Keratinocyte (primary cell): ENCODE data around the gene DUSP10. TPM values are rescaled to one million over a fixed set of nuclear protein-coding genes. Genes with fewer than 3 reads are reported as not detected.

Source experiments
- DNase-seq: peaks from one replicate; pipeline ENCODE4 v3.0.0-alpha.2; 2011; ENCODE audit warnings: low read depth, missing footprints, low spot score
- FAIRE-seq: peaks from 2 replicates; lab custom pipeline; 2011; peaks lifted over from hg19 to GRCh38; lab: Jason Lieb, UNC
- H2AFZ ChIP-seq: 2 replicates; pipeline ENCODE4 v1.6.0; 2012; ENCODE audit warnings: low read length, control low read depth, inconsistent platforms; ENCODE audit not compliant: control insufficient read depth
- H3K27ac ChIP-seq: 2 replicates; pipeline ENCODE4 v1.5.1; 2011; ENCODE audit warnings: low read length; ENCODE audit not compliant: control insufficient read depth, insufficient read depth
- H3K27me3 ChIP-seq: 3 replicates; pipeline ENCODE4 v1.6.0; 2011; ENCODE audit warnings: low read length; ENCODE audit not compliant: control insufficient read depth, insufficient read depth; ENCODE audit errors: extremely low read depth
- H3K36me3 ChIP-seq, 2 experiments: 2 replicates in 1 of 2; 3 replicates in 1 of 2; pipeline ENCODE4 v1.5.1; 2011; ENCODE audit warnings: low read length in 2 of 2, mild to moderate bottlenecking in 1 of 2; ENCODE audit not compliant: control insufficient read depth in 2 of 2, insufficient read depth in 2 of 2; ENCODE audit errors: extremely low read depth in 1 of 2
- H3K4me1 ChIP-seq: 3 replicates; pipeline ENCODE4 v1.5.1; 2011; ENCODE audit warnings: low read length; ENCODE audit not compliant: control insufficient read depth, insufficient read depth; ENCODE audit errors: extremely low read depth
- H3K4me2 ChIP-seq: 3 replicates; pipeline ENCODE4 v1.6.0; 2011; ENCODE audit warnings: low read depth, low read length; ENCODE audit not compliant: control insufficient read depth, insufficient read depth; ENCODE audit errors: extremely low read depth
- H3K4me3 ChIP-seq, 3 experiments: fragments of 200-600 bp in 1 of 3; sonication (generic) in 1 of 3; 2 replicates in 2 of 3; 3 replicates in 1 of 3; pipeline ENCODE4 v1.5.1; 2011 to 2016; ENCODE audit warnings: low read length in 3 of 3, mild to moderate bottlenecking in 3 of 3, control low read depth in 2 of 3, inconsistent platforms in 1 of 3, low read depth in 1 of 3, mixed read lengths in 1 of 3, mixed run types in 1 of 3, moderate library complexity in 1 of 3; ENCODE audit not compliant: control insufficient read depth in 2 of 3, insufficient read depth in 2 of 3; ENCODE audit errors: extremely low read depth in 1 of 3
- H3K79me2 ChIP-seq: 2 replicates; pipeline ENCODE4 v1.6.0; 2012; ENCODE audit warnings: low read length; ENCODE audit not compliant: control insufficient read depth, insufficient read depth
- H3K9ac ChIP-seq: 3 replicates; pipeline ENCODE4 v1.6.0; 2011; ENCODE audit warnings: low read length; ENCODE audit not compliant: control insufficient read depth, insufficient read depth; ENCODE audit errors: extremely low read depth
- H3K9me1 ChIP-seq: 3 replicates; pipeline ENCODE4 v1.6.0; 2011; ENCODE audit warnings: low read length; ENCODE audit not compliant: control insufficient read depth, insufficient read depth; ENCODE audit errors: extremely low read depth
- H3K9me3 ChIP-seq: 2 replicates; pipeline ENCODE4 v1.5.1; 2012; ENCODE audit warnings: low read depth, low read length; ENCODE audit not compliant: control insufficient read depth
- H4K20me1 ChIP-seq: 3 replicates; pipeline ENCODE4 v1.6.0; 2011; ENCODE audit warnings: low read length; ENCODE audit not compliant: control insufficient read depth, insufficient read depth; ENCODE audit errors: extremely low read depth
- EZH2 ChIP-seq: IDR thresholded peaks from one replicate; pipeline ENCODE4 v1.6.1; 2012; ENCODE audit warnings: inconsistent platforms, mild to moderate bottlenecking, low read length, moderate library complexity
- dilution Hi-C: fragments of 300-500 bp; cut with MboI; formaldehyde crosslinking; loops from one replicate; pipeline ENCODE4 v1.7.0; 2020; ENCODE audit warnings: low sequenced_read_pairs; ENCODE audit not compliant: extremely low pct_ligation_motif_present
- polyA plus RNA-seq, 5 experiments: library from polyadenylated mRNA; depleted of rRNA in 3 of 5; stranded (reverse) in 3 of 5; stranded (forward) in 1 of 5; unstranded in 1 of 5; fragments of >200 nt; gene quantifications; 1 replicate in 1 of 5; 2 replicates in 3 of 5; 3 replicates in 1 of 5; pipeline versions ENCODE4 v1.2.1 to v1.2.3, GENCODE V29; 2011 to 2012; ENCODE audit warnings: missing spikeins in 2 of 5, low read depth in 1 of 5, low replicate concordance in 1 of 5
- TF ChIP-seq, protein P1 (sequence below), 3 experiments: IDR thresholded peaks in 1 of 3; conservative IDR thresholded peaks in 1 of 3; optimal IDR thresholded peaks in 1 of 3; 2 replicates in 2 of 3; 3 replicates in 1 of 3; pipeline versions ENCODE3 to v1.5.1; 2011; ENCODE audit warnings: low read length in 3 of 3, mild to moderate bottlenecking in 3 of 3, moderate library complexity in 2 of 3, control low read depth in 1 of 3, inconsistent platforms in 1 of 3; ENCODE audit not compliant: insufficient read depth in 2 of 3; ENCODE audit errors: extremely low read depth in 1 of 3

The DUSP10 gene
- polyA plus RNA-seq, 1 donor (not counting 4 experiments of a cell fraction or from before 2014, with no cell fraction given) = 15.1 TPM

DNA sequence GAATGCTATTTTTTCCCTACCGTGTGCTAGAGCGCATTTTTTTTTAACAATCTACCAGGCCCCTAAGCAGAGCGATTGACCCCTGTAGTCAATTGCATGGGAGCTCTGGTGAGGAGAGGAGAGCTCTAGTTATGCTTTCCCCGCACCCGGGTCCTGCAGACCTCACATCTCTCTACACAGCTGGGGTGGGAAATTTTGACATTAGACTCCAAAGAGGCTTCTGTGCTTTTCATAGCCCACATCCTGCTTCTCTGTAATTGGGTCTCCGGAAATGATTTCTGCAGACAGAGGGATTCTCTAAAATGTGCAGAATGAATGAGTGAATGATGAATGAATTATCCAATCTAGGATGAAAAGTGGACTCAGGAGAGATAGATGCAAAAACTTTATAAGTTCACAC is 41.5 kb upstream of the DUSP10 start:
- dilution Hi-C loops = no loop called here

DNA sequence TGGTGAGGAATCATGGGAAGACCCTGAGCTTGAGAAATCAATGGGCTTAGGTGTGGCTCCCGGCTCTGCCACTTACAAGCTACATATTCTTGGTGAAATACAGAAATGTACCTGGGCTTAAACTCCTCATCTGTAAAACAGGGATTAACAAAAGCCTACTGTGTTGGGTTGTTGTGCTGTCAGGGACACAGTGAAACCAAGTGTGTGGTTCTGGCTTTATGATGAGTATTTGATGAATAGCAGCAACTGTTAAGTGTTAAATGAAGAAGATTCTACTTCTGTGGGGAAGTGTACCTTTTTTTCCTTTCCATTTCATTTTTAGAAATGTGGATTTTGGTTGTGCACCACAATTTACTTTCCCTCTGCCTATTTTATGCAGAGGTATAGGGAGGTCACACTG is 41.1 kb upstream of the DUSP10 start:
- no peak for TF ChIP-seq EZH2
- H3K4me2 ChIP-seq = no peak overlapping the region
- no peaks in the 10 kb centered on the region for H3K36me3 ChIP-seq
- FAIRE-seq = no peak
- H3K9ac ChIP-seq = no peak overlapping the region
- H3K4me3 ChIP-seq = no peak overlapping the region
- dilution Hi-C loops = no loop called here
- no peaks in the 10 kb centered on the region for H3K9me3 ChIP-seq
- DNase-seq = no peak
- no peaks in the 10 kb centered on the region for H4K20me1 ChIP-seq
- no peak overlapping the region for H3K27ac ChIP-seq
- no peaks in the 10 kb centered on the region for H3K4me1 ChIP-seq
- no peaks in the 10 kb centered on the region for H3K79me2 ChIP-seq
- no peaks in the 10 kb centered on the region for H3K9me1 ChIP-seq
- H3K27me3 ChIP-seq = no peaks in the 10 kb centered on the region
- H2AFZ ChIP-seq = no peak overlapping the region

More for the DNA sequence above, 41.5 kb upstream of the DUSP10 start:
- Histone ChIP-seq H4K20me1 (no peaks in the 10 kb centered on the region), H2AFZ (no peak overlapping the region), H3K27ac (no peak overlapping the region), H3K79me2 (no peaks in the 10 kb centered on the region), H3K36me3 (no peaks in the 10 kb centered on the region), H3K4me1 (no peaks in the 10 kb centered on the region), H3K4me3 (no peak overlapping the region), H3K9me3 (no peaks in the 10 kb centered on the region), H3K9me1 (no peaks in the 10 kb centered on the region), H3K4me2 (no peak overlapping the region), H3K27me3 (no peaks in the 10 kb centered on the region), H3K9ac (no peak overlapping the region)
- no peak for FAIRE-seq
- no peak for DNase-seq
- TF ChIP-seq EZH2 = no peak
- TF ChIP-seq, protein P1, sequence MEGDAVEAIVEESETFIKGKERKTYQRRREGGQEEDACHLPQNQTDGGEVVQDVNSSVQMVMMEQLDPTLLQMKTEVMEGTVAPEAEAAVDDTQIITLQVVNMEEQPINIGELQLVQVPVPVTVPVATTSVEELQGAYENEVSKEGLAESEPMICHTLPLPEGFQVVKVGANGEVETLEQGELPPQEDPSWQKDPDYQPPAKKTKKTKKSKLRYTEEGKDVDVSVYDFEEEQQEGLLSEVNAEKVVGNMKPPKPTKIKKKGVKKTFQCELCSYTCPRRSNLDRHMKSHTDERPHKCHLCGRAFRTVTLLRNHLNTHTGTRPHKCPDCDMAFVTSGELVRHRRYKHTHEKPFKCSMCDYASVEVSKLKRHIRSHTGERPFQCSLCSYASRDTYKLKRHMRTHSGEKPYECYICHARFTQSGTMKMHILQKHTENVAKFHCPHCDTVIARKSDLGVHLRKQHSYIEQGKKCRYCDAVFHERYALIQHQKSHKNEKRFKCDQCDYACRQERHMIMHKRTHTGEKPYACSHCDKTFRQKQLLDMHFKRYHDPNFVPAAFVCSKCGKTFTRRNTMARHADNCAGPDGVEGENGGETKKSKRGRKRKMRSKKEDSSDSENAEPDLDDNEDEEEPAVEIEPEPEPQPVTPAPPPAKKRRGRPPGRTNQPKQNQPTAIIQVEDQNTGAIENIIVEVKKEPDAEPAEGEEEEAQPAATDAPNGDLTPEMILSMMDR (optimal IDR thresholded peaks at IDR 0.05 in 1 of 3, IDR thresholded peaks at IDR 0.05 in 1 of 3, conservative IDR thresholded peaks at IDR 0.05 in 1 of 3; ENCODE audit: extremely low read depth in 1 of 3, insufficient read depth in 2 of 3, low read length in 3 of 3) = no peak

DNA sequence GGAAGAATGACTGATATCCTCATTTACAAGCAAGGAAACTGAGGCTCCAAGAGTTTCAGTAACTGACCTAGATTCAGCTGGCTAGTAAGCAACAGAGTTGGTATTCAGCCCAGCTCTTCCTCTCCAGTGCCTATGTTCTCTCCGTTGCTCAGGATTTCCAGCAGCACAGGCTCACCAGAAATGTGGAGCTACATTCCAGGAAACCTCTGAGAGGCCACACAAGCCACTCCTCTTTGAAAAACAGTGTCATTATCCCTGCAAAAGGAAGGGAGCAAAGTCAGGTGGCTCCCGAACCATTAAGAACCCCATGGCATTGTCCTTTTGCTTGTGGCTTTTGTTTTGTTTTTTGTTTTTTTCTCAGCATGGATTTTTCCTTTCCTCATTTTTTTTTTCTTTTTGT is 40.6 kb upstream of the DUSP10 start:
- FAIRE-seq (no peak), DNase-seq (no peak)
- Histone ChIP-seq H3K9ac (no peak overlapping the region), H4K20me1 (no peaks in the 10 kb centered on the region), H3K79me2 (no peaks in the 10 kb centered on the region), H3K27me3 (no peaks in the 10 kb centered on the region), H3K36me3 (no peaks in the 10 kb centered on the region), H3K4me1 (no peaks in the 10 kb centered on the region), H3K4me3 (no peak overlapping the region), H2AFZ (no peak overlapping the region), H3K9me1 (no peaks in the 10 kb centered on the region), H3K27ac (no peak overlapping the region), H3K9me3 (no peaks in the 10 kb centered on the region), H3K4me2 (no peak overlapping the region)
- dilution Hi-C loops = no loop called here
- TF ChIP-seq, protein P1 (optimal IDR thresholded peaks at IDR 0.05 in 1 of 3, IDR thresholded peaks at IDR 0.05 in 1 of 3, conservative IDR thresholded peaks at IDR 0.05 in 1 of 3; ENCODE audit: extremely low read depth in 1 of 3, insufficient read depth in 2 of 3, low read length in 3 of 3) = no peak
- TF ChIP-seq EZH2 = no peak
